Ammon's horn (tissue), 1 donor: ENCODE data around the gene PMEPA1.

ENCODE experiments used
- DNase-seq: peaks from one replicate; pipeline ENCODE4 v3.0.0-alpha.2; 2016; ENCODE audit warnings: low spot score

The PMEPA1 gene

DNA sequence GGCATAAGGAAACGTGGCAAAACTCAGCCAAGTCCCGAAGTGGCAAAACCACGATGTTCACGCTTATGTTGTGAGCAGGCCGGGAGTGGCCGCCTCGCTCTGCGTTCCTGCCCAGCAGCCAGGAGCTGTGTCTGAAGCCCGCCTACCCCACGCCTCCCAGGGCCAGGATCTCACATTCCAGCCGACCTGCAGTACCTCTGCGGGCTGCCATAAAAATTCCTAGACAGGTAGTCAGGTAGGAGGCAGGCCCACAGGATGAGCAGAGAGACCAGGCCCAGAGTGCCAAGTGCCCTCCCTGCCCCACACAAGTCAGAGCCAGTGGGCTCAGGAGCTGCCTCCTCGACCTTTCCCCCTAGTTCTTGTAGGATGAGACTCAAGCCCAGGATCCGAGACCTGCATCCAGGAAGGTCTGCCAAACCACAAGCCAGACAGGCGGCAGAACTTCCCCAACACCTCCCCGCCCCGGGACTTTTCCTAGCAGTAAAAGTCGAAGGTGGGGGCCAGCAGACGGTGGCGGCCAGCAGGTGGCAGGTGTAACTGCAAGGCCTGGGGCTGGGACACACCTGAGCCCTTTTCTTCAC lies 16.7 kb downstream of the PMEPA1 start:
- DNase-seq, result no peak

DNA sequence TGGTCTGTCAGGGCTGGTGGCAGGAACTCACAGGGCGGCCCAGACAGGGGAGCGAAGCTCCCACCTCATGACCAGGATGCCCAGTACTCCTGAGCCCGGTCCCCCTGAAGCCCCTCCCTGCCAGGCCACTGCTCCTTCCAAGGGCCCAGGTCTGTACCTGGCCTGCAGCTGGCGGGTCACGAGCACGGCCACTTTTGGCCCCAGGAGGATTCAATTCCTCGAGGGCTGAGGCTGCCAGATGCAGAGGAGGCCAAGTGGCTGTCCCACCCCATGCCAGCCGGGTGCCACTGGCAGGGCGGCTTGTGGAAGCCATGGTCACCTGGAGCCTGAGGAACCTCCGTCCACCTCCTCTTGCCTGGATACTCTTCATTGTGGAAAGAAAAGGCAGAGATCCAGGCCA lies 17.4 kb downstream of the PMEPA1 start:
- no peak for DNase-seq

DNA sequence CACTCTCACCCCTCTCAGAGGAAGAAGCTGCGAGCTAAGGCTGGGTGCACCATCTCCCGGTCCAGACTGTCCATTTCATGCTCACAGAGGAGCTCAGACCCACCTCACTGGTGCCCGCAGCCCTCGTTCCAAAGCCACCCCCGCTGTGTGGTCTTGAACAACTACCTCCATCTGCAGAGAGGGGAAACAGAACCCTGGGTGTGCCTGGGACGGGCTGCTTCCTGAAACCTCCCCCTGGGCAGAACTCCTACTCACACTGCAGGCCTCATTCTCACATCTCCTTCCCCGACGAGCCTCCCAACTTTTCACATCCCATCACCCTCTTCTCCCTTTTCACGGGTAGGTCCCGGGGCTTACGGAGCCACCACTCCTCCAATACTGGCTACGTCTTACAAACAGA lies 18.1 kb downstream of the PMEPA1 start:
- no peak for DNase-seq

DNA sequence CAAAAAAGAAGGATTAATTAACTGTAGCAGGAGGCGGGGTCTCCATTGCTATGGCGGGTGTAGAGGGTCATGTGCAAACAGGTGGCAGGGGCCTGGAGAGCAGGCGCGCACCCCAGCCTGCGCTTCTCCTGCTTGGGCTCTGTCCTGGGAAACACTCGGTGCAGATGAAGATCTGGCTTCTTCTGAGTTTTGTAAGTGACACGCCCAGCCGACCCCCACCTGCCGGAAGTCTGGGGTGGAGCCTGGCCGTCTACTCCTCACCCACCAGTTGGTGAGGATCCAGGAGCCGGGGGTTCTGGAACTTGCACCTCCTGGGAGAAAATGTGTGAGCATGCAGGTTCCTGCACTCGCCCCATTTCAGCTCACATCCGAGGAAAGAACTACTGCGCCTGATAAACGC lies 19.3 kb downstream of the PMEPA1 start:
- DNase-seq, result no peak

DNA sequence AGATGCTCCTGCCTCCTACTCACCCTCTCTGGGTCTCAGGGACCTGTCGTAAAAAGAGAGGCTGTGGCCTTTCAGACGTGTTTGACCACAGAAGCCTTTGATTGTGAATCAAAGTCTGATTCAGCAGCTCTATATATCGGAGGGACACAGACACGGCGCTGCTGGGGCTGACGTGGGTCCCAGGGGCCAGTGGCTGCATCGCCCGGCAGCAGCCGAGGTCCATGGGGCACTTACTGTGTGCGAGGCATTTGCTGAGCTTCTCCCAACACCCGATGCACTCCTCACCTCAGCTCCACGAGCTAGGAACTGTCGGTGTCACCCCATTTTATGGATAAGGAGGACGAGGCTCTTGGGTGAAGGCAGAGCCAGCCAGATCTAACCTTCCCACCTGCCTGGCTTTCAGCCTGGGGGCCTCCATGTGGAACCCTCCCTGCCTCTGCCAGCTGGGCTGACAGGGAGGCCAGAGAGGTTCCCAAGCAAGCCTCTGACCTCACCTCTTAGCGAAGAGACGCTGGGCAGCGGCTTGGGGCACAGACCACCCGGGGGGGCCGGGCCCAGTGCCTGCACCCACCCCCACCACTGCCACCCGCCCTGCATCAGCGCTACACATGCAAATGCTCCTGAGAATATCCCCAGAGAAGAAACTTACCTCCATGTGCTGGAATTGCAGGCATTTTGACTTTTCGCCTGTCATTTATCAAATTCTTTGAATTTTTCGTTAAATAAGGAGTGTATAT lies 19.9 kb downstream of the PMEPA1 start:
- DNase-seq, result no peak

DNA sequence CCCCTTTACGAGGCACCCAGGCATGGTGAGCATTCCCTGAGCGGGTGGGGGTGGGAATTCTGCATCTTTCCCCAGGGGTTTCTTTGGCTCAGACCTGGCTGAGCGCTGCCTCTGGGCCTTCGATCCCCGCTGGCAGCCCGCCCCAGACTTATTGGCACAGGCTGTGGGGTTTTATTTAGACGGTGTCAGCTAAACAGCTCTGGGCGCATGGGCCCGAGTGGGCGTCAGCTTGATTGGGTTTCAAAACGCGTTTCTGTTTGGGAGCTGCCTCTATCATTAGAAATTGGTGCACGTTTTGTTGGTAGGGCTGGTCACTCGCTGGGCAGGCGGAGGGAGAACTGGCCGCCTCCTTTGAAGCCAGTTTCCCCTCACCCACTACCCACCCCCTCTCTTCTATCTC lies 21.0 kb downstream of the PMEPA1 start:
- peak; percentile 76 for DNase-seq

DNA sequence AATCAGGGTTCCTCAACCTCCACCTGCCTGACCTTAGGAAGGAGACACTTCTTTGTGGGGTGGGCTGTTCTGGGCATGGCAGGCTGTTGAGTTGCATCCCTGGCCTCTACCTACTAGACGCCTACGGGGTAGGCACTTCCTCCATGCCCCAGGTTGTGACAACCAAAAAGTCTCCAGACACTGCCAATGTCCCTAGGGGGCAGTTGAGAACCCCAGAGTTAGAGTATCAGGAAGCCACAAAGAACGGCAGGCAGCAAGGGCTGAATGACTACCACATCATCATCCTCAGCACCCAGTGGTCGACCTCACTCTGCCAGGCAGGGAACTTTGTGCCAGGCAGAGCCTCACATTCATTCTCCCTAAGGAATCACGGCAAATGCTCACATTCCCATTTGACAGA lies 21.5 kb downstream of the PMEPA1 start:
- DNase-seq, result no peak

DNA sequence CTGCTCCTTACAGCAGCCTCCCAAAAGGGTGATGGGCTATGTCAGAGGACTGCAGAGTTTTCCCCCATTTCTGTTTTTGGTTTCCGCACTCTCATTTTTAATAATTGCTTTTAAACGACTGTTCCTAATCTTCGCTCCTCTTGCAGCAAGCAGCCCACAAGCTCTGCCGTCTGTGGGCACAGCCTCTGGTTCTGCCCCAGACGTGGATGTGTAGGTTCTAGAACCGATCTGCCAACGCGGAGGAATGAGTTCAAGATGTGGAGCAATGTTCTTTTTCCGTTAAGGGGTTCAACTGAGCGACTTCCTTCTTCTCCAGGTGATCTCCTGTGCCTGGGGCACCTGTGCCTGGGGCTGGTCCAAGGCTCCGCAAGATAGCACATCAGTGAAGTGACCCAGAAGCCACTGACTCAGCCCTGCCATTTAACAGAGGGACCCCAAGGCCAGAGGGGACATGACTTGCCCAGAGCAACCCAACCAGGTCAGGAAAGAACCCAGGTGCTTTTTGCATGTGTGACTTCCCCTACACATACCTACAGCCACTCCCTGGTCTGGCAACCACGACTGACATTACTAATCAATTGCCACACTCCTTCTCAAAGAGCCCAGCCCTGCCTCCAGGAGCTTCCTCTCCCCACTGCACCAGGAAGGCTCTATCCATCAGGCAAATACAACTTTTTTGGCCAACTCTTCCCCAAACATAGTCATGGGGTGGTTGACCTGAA lies 22.7 kb downstream of the PMEPA1 start:
- DNase-seq, result no peak

DNA sequence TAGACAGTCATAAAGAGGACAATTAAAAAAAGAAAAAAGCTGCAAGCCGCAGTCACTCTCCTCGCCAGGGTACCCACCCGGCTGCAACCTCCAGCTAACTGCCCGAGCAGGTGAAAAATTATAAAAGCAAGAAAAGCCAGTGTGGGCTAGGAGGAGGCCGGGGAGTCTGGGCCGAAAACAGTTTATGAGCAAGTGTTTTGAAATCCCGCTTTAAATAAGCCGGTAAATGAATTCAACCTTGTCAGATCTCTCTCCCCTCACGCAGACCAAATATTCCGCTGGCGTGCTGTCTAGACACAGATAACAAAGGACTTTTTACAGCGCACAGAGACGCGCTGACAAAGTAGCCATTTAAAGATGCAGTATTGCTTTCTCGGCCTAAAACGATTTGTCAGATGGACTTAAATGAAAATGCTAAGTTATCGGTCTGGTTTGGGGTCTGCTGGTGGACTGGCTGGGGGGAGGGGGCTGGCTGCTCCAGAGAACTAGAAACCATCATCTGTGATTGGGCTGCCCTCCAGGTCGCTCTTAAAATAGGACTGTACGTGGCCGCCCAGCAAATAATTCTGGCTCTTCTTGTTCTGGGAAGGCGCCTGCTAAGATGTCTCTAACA lies 24.6 kb downstream of the PMEPA1 start:
- DNase-seq, result peak; percentile 43

DNA sequence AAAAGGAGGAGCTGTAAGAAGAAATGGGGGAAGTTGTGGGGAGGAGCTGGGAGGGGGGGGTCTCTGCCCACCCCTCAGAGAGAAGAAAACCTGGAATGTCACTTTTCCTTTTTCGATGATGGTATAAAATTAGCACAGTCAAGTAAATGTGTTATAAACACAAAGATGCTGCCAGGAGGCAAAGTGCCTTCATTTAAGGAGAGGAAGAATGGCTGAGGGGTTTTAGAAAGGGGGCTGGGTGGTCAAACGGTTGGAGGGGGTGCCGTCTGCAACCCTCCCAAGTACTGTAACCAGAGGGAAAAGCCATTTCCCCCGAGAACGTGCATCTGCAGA lies 25.0 kb downstream of the PMEPA1 start:
- DNase-seq, result no peak

DNA sequence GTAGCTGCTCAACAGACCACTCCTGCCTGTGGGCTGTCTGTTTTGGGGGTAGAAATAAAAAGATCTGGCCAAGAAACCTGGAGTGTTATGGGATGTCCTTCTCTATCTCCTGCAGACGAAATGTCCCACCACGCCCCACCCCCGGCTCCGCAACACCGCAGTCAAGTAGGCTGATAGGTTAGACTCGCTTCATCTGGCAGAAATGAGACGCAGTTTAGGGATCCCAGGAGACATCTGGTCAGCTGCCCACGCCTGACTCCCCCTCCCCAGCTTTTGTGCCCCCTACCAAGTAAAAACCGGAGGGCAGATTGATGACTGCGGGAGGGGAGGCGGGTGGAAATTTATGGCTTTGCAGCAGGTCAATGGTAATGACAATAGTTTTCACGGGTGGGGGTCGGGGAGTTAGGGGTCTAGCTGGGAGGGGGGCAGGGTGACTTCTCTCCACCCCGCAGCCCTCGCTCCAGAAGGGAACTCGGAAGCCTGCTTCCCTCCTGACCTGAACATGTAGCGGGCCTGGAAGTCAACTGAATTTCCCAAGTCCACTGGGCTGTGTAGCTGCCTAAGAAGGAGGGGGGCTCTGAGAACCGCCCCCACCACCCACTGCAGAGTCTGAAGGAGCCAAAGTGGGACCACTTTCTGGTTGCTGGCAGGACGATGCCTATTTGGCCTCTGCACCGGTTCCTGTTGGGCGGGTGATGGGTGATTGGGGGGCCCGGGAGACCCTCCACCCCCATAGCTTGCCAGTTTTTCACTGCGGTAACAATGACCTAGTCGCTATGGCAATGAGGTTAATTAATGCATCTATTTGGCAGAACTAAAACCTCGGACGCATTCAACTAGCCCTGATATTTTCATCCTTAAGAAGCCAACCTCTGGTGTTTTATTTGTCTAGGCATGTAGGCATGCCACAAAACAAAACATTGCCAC lies 25.7 kb downstream of the PMEPA1 start:
- DNase-seq, result no peak

DNA sequence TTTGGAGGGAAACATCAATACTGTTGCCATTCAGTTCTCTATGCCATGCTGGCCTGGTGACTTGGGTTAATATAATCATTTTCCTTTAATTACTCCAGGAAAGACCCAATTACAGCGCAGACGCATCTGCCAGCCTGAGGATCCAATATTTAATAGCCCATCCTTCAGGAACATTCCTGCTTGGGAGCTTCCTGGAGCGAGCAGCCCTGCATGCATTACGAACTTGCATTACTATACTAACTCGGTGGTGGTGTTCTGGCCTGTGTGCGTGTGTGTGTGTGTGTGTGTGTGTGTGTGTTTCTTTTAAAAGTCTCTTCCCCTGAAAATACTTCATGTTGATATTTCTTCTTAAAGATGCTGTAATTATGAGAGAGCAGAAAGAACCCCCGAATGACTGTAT lies 26.5 kb downstream of the PMEPA1 start:
- no peak for DNase-seq

DNA sequence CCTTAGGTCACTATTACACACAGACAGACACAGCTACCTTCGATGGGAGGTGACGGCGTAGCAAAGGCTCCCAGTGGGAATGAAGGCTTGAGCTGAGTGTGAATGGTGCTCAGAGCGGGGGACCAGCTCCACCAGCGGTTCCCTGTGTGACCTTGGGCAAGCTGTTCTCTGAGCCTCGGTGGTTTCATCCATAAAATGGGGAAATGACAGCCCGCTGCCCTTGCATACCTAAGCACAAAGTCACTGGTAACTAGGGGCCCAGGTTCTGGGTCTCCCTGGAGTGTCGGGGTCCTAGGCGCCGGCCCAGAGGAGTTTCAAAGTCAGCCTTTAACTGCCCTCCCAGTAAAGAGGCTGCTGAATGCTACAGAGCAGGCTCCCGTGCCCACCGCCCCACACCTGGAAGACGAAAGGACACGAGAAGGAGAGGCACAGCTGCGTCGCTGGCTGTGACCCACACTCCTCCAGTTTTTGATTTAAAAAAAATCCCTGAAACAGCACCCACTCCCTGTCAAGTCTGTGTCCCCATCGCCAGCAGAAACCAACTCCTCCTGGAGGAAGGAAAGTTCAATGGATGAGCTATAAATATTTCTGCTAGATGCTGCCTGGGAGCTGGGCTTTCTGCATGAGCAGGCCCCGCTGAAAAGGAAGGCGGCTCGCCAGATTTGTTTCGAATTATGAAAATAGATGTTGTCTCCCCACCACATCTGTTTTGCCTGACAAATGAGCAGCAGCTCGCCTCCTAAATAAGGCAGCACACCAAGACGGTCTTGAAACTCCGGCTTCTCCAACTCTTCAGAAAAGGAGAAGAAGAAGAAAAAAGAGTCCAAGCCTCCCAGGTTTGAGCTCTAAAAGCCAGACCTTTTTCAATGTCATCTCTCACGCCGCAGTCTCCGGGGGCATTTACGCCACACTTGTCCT lies 27.4 kb downstream of the PMEPA1 start:
- DNase-seq, result no peak

DNA sequence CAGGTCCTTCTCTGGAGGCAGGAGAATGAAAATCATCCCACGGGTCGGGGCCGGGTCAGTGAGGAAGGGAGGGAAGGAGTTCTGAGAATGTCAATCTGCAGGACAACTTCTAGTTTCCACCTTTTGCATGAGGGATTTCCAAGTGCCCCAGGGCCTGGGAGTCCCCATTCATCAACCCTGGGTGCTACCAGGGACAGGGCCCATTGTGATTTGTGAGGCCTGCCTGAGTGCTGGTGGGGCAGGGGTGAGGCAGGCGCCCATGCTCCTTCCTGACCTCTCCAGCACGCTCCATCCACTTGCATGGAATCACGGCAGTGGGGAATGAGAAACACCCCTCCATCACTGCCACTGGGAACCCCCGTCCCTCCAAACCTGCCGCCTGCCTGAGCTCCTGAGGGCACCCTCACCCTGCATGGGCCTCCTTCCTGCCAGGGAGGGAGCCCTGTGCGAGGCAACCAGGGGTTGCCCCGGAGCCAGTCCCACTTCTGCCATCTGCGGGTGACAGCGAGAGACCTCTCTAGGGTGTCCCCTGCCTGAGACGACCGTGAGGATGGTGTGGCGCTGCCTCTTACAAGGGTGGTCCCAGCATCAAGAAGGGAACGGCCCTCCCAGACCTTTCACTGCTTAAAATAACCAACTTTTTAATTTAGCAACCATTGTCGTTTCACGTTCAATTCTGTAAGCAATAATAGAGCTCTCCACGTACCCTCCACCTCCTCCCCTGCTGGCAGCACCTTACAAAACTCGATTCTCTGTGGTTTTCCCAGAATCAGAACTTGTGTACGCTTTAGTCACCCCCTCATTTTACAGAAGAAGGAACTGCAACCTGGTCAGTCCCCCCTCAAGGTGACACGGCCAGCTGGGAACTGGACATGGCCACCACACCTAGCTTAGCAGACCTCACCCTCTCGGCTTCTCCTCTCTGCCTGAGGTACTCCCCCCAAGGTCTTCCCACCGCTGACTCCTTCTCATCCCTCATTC lies 28.6 kb downstream of the PMEPA1 start:
- no peak for DNase-seq

DNA sequence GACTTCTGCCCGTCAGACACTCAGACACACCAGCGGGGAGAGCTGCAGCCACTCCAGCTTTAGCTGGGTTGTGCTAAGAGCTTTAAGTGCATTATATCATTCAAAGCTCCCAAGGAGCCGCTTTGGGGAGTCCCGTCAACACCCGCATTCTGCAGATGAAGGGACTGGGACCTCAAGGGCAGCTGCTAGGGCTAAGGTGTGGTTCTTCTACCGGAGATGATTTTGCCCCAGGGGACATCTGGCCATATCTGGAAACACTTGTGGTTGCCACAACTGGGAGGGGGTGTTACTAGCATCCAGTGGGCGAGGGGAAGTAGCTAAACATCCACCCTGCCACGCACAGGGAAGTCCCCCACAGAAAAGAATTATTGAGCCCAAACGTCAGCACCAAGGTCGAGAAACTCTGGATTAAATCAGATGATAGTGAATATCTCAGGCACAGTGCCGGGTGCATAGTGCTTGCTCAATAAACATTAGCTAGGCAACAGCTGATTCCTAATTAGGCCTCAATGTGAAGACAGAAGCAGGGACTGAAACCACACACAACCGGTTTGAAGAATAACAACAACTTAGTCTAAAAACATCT lies 29.6 kb downstream of the PMEPA1 start:
- DNase-seq, result no peak

DNA sequence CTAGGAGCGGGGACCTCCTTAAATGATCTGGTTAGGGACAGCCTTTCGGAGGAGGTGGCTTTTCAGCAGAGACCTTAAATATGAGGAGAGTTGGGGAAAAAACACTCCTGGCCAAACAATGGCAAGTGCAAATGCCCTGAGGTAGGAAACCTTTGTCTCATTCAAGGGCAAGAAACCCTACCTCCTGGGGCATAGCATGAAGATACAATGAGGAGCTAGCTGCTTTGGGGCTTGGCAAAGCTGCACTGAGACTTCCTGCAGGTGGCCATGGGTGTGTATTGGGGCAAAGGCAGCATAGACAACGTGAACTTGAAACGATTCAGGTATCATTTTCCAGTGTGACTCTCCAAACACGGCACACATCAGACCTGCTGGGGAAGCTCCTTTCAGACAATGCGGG lies 30.7 kb downstream of the PMEPA1 start:
- DNase-seq, result no peak

DNA sequence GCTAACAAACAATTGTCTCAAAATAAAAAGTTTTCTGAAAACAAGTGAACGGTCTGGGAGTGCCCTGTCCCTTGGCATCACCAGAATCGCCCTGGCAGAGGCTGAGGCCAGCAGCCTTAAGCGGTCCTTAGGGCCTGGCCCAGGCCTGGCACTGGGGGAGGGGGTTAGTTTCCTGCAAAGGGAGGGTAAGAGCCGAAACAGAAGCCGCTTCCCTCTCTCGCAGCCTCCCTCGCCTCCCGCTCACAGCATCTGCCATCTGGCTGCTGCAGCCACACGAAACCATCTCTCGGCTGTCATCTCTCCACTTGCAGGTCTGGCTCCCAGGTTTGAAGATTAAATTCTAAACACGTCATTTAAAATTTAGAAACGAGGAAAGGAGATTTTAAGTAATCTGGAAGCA lies 31.5 kb downstream of the PMEPA1 start:
- DNase-seq, result peak; percentile 80

DNA sequence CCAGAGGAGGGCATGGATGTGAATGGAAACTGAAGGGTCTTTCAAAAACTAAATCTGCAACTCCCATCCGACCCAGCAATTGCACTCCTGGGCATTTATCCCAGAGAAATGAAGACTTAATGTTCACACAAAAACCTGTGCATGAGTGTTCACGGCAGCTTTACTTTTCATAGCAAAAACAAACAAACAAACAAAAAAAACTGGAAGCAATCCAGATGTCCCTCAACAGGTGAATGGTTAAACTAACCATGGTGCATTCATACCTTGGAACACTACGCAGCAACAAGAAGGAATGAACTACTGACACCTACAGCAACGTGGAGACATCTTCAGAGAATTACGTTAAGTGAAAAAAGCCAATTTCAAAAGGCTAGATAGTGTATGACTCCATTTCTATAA lies 32.2 kb downstream of the PMEPA1 start:
- DNase-seq, result no peak
